KMS-11 (cell line): ENCODE data around the gene RPRD1A.

Experiments
- H2AFZ ChIP-seq: fragments of 200-600 bp; sonication (generic); 2 replicates; pipeline ENCODE4 v1.6.1; 2016; ENCODE audit warnings: antibody characterized with exemption, mixed run types, low read depth
- H3K27ac ChIP-seq: fragments of 200-600 bp; sonication (generic); 2 replicates; pipeline ENCODE4 v1.6.1; 2016; ENCODE audit warnings: mild to moderate bottlenecking, mixed run types
- H3K27me3 ChIP-seq: fragments of 200-600 bp; sonication (generic); 2 replicates; pipeline ENCODE4 v1.6.1; 2017; ENCODE audit warnings: mild to moderate bottlenecking, low read depth, mixed run types, moderate library complexity; ENCODE audit not compliant: insufficient read depth
- H3K36me3 ChIP-seq: fragments of 200-600 bp; sonication (generic); 2 replicates; pipeline ENCODE4 v1.6.1; 2017; ENCODE audit warnings: mild to moderate bottlenecking, mixed run types; ENCODE audit not compliant: insufficient read depth
- H3K4me1 ChIP-seq: fragments of 200-600 bp; sonication (generic); 2 replicates; pipeline ENCODE4 v1.6.1; 2016; ENCODE audit warnings: mild to moderate bottlenecking, low read depth, mixed run types; ENCODE audit not compliant: poor library complexity, severe bottlenecking
- H3K4me2 ChIP-seq: fragments of 200-600 bp; sonication (generic); 2 replicates; pipeline ENCODE4 v1.7.0; 2016; ENCODE audit warnings: mild to moderate bottlenecking, mixed run types
- H3K4me3 ChIP-seq: fragments of 200-600 bp; sonication (generic); IDR thresholded peaks from 2 replicates; pipeline ENCODE4 v1.6.1; 2017; ENCODE audit warnings: low read depth, low read length, mixed read lengths; ENCODE audit not compliant: insufficient read depth
- H3K79me2 ChIP-seq: fragments of 200-600 bp; sonication (generic); 2 replicates; pipeline ENCODE4 v1.6.1; 2016; ENCODE audit warnings: low read depth, mixed run types; ENCODE audit not compliant: insufficient read depth
- H3K9ac ChIP-seq: fragments of 200-600 bp; sonication (generic); 2 replicates; pipeline ENCODE4 v1.6.1; 2016; ENCODE audit warnings: mild to moderate bottlenecking, mixed run types
- H4K20me1 ChIP-seq: fragments of 200-600 bp; sonication (generic); 2 replicates; pipeline ENCODE4 v1.6.1; 2016; ENCODE audit warnings: mild to moderate bottlenecking, mixed run types; ENCODE audit not compliant: insufficient read depth
- TF ChIP-seq, protein P1 (sequence below): fragments of 200-600 bp; sonication (generic); conservative IDR thresholded peaks from 2 replicates; pipeline ENCODE4 v1.6.1; 2017; ENCODE audit warnings: low read depth, mild to moderate bottlenecking, antibody characterized with exemption, low read length, moderate library complexity, mixed read lengths

The RPRD1A gene

DNA sequence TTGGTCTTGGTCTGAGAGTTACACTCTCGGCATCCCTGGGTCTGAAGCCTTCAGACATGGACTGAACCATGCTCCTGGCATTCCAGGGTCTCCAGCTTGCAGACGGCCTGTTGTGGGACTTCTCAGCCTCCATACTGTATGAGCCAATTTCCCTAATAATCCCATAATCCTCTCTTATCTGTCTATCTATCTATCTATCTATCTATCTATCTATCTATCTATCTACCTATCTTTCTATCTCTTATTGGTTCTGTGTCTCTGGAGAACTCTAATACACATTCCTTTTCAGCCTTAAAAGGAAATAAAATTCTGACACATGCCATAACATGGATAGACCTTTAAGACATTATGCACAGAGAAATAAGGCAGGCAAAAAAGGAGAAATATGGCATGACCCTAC is 37.4 kb upstream of the RPRD1A start:
- Histone ChIP-seq H2AFZ (no peak overlapping the region), H3K27me3 (no peaks in the 10 kb centered on the region), H3K4me2 (no peak overlapping the region), H4K20me1 (no peaks in the 10 kb centered on the region), H3K9ac (no peak overlapping the region), H3K79me2 (no peaks in the 10 kb centered on the region), H3K27ac (no peak overlapping the region), H3K4me1 (peaks cover 5% of the 10 kb centered on the region), H3K4me3 (no peak overlapping the region), H3K36me3 (no peaks in the 10 kb centered on the region)
- TF ChIP-seq, protein P1, sequence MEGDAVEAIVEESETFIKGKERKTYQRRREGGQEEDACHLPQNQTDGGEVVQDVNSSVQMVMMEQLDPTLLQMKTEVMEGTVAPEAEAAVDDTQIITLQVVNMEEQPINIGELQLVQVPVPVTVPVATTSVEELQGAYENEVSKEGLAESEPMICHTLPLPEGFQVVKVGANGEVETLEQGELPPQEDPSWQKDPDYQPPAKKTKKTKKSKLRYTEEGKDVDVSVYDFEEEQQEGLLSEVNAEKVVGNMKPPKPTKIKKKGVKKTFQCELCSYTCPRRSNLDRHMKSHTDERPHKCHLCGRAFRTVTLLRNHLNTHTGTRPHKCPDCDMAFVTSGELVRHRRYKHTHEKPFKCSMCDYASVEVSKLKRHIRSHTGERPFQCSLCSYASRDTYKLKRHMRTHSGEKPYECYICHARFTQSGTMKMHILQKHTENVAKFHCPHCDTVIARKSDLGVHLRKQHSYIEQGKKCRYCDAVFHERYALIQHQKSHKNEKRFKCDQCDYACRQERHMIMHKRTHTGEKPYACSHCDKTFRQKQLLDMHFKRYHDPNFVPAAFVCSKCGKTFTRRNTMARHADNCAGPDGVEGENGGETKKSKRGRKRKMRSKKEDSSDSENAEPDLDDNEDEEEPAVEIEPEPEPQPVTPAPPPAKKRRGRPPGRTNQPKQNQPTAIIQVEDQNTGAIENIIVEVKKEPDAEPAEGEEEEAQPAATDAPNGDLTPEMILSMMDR: no peak

DNA sequence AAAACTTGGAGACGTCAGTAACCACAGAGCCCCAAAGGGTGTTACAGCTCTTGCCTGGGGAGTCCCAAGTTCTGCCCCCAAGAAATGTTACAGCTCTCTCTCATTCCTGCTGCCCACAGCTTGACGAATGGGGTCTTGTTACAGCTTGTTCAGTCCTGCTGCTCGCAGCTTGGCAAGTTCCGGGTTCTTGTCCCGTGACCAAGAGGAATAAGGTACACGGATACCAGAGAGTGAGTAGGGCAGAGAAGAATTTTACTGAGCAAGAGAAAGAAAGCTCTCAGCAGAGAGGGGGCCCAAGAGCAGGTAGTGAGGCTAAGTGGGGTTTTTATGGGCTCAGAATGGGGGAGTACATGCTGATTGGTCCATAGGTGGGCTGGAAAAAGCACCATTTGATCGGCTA is 34.6 kb upstream of the RPRD1A start:
- TF ChIP-seq, protein P1: no peak
- no peaks in the 10 kb centered on the region for H3K79me2 ChIP-seq

DNA sequence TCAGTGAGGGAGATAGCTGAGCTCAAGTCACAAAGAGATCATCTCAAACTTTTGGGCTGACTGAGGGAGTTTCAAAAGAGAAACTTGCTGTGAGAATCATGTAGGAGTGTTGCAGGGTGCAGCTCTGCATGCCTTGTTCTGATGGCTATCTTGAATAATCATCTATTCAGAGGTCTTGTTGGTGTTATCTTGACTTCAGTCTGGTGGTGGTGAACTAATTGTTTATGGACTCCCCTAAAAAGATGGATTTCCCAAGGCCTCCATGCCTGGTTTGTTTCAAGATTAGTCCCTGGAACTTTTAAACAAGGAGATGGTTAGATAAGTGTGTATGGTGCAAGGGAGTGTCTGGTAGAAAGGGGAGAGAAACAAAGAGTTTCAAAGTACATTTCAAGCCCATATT is 32.0 kb upstream of the RPRD1A start:
- TF ChIP-seq, protein P1: no peak
- no peak overlapping the region for H3K4me3 ChIP-seq
- H3K27me3 ChIP-seq: no peaks in the 10 kb centered on the region
- no peak overlapping the region for H3K9ac ChIP-seq
- no peaks in the 10 kb centered on the region for H3K79me2 ChIP-seq
- no peak overlapping the region for H2AFZ ChIP-seq
- no peaks in the 10 kb centered on the region for H4K20me1 ChIP-seq
- no peaks in the 10 kb centered on the region for H3K36me3 ChIP-seq
- peaks cover 5% of the 10 kb centered on the region for H3K4me1 ChIP-seq
- no peak overlapping the region for H3K27ac ChIP-seq
- no peak overlapping the region for H3K4me2 ChIP-seq

More for the DNA sequence above, 34.6 kb upstream of the RPRD1A start:
- Histone ChIP-seq H3K4me2 (no peak overlapping the region), H4K20me1 (no peaks in the 10 kb centered on the region), H3K4me3 (no peak overlapping the region), H3K36me3 (no peaks in the 10 kb centered on the region), H3K4me1 (peaks cover 5% of the 10 kb centered on the region), H3K27me3 (no peaks in the 10 kb centered on the region), H3K9ac (no peak overlapping the region), H2AFZ (no peak overlapping the region), H3K27ac (no peak overlapping the region)

DNA sequence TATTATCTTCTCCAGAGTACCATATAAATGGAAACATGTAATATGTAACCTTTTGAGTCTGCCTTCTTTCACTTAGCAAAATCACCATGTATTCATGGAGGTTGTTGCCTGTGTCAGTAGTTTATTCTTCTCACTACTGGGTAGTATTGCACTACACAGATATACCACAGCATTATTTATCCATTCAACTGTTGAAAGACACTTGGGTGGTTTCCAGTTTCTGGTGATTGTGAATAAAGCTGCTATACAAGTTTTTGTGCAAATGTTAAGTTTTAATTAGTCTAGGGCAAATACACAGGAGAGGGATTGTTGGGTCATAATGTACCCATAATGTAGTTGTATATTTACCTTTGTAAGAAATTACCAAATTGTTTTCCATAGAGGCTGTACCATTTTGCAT is 29.6 kb upstream of the RPRD1A start:
- no peak overlapping the region for H3K4me3 ChIP-seq

More for the DNA sequence above, 29.6 kb upstream of the RPRD1A start:
- H3K27ac ChIP-seq: no peak overlapping the region
- no peak overlapping the region for H3K9ac ChIP-seq
- H3K27me3 ChIP-seq: no peaks in the 10 kb centered on the region
- no peak overlapping the region for H3K4me2 ChIP-seq
- no peaks in the 10 kb centered on the region for H3K4me1 ChIP-seq
- H3K79me2 ChIP-seq: no peaks in the 10 kb centered on the region
- H4K20me1 ChIP-seq: no peaks in the 10 kb centered on the region
- H3K36me3 ChIP-seq: no peaks in the 10 kb centered on the region
- H2AFZ ChIP-seq: no peak overlapping the region
- TF ChIP-seq, protein P1: no peak
